Fibroblast of skin of scalp (primary cell): Measurements from ENCODE around the gene MPRIP.

Experiments
- DNase-seq: peaks from one replicate; pipeline ENCODE4 v3.0.0-alpha.2; 2013

MPRIP gene

DNA sequence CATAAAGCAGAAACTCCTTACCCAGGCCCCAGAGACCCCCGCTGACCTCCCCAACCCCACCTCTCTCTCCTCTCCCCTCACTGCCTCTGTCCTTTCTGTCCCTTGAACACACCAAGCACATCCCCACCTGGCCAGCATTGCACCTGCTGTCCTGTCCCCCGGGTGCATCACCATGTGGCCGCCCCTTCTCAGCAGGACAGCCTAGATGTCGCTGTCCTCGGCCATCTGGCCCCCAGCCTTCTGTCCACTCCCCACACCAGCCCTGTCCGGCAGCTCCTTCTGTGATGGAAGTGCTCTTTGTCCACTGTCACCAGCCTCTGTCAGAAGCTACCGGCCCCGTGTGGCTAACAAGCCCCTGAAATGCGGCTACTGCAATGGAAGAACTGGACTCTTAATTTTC is 12.3 kb upstream of the MPRIP start:
- DNase-seq = no peak

DNA sequence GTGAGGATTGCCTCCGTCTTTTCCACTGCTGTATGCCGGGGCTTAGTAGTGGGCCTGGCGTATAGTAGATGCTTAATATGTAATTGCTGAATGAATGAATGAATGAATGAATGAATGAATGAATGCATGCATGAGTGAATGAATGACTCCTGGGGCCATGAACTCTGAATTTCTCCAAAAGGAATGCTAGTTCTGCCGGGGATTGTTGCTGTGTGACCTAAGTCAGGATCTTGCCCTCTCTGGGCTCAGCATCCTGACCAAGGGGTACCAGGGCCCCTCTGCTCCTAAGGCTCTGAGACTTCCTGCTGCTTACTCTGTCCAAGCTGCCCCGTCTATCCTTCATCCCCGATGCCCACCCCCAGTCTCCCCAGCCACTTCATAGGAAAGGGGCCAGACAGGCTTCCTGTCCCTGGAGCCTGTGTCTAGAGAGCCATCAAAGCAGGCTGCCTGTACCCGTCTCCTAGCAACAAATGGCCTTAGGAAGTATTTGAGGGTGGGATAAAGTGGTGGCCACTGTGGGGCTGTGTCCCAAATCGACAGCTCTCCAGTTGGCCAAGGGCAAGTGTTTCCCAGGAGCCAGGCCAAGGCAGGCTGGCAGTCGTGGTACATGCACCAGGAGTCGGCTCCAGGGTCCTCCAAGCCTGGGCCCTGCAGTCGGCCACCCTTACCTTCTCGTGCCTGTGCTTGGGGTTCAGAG is 11.6 kb upstream of the MPRIP start:
- no peak for DNase-seq

DNA sequence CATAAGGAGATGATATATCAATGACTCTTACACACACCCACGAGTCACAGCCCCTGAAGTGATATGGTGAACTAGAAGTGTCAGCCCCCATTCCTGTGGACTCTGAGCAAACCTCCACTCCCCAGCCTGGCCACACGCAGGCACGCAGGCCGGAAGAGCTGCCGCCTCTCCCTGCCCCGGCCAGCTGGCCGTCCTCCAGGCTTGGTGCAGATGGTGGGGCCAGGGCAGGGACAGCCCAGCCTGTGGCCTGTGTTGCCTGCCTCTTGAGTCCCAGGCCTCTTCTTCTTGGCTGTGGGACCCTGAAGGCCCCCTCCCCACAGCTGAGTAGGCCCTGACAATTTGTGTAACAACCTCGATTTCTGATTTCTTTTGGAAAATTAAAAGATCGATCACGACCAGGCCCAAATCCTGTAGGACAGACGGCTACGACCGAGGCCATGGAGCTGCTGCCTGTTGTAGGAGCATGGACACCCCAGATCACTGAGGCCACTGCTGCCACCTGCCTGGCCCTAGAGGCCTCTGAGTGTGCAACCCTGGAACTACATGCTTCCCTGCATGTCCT is 10.0 kb upstream of the MPRIP start:
- DNase-seq = peak; percentile 82

DNA sequence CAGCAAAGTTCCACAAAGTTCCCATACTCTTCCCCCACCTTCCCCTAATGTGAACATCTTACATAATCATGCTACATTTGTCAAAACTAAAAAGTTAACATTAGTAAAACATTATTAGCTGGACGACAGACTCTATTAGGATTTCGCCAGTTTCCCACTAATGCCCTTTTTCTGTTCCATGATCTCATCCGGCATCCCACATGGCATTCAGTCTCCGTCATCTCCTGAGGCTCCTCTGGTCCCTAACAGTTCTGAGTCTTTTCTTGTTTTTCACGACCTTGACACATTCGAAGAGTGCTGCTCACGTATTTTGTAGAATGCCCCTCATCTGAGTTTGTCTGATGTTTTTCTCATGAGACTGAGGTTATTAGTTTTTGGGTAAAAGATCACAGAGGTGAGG is 8.8 kb upstream of the MPRIP start:
- DNase-seq = no peak

DNA sequence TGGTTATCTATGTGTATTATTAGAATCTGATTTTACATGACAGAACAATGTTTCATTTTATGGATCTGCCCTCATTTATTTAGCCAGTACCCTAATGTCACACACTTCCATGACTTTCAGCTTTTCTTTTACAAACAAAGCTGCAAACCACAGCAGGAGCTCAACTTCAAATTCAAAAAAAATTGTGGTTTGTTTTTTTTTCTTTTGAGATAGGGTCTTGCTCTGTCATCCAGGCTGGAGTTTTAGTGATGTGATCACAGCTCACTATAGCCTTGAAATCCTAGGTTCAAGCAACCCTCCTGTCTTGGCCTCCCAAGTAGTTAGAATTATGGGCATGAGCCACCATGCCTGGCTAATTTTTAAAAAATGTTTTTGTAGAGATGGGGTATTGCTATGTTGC is 8.2 kb upstream of the MPRIP start:
- peak; percentile 36 for DNase-seq

DNA sequence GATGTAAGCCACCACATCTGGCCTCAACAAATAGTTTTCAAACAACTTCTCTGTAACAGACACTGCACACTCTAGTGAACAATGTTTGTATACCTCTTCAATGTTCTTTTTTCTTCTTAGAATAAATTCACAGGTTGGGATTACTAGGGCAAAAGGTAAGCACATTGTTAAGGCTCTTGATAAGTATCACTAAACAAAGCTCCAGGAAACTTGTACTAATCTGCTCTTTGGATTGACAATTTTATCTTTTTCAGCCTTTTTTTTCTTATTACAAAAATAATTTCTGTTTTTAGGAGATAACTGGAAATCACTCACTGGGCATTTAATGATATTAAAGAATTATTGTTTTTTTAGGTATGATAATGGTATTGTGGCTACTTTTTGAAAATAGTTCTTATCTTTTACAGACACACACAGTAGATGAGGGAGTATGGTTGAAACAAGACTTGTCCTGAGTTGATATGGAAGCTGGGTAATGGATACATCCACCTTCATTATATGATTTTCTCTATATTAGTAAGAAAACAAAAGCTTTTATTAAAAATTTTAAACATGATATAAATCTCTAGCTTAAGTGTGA is 7.7 kb upstream of the MPRIP start:
- no peak for DNase-seq

DNA sequence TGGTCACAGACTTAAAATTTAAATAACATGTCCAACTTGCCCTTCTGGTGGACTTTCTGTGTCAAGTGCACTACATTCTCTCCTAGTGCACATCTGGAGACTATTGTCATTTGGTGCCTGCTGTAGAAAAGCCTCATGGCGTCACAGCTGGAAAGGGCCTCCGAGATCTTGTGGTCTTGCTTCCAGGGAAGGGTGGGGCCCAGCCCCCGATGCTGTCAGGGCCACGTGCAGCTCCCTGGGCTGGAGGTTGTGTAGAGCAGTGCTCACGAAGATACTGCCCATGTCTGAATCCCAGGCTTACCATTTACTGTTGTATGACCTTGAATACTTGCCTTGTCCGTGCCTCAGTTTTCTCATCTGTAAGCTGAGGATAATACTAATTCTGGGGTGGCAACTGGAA is 6.8 kb upstream of the MPRIP start:
- peak; percentile 8 for DNase-seq

DNA sequence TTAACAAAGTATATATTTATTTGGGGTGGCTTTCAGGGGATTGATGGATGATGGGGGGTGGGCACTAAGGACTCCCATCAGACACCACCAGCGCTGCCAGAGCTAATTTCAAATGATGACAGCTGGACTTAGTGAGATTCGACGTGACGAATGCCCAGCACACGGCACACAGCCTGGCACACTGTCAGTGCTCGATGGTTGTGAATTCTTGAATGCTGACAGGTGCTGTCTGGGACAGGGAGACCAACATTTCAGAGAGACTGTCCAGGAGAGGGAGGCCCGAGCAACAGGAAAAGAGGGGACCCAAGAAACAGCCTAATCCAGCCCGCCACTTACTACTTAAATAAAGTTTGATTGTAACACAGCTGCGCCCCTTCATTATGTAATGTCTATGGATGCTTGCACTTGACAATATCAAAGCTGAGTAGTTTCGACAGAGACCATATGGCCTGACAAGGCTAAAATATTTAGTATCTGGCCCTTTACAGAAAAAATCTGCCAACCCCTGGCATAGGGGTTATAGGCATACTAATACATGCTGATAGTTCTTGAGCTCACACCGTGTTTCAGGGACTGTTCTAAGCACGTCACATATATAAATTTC is 6.2 kb upstream of the MPRIP start:
- DNase-seq = no peak

DNA sequence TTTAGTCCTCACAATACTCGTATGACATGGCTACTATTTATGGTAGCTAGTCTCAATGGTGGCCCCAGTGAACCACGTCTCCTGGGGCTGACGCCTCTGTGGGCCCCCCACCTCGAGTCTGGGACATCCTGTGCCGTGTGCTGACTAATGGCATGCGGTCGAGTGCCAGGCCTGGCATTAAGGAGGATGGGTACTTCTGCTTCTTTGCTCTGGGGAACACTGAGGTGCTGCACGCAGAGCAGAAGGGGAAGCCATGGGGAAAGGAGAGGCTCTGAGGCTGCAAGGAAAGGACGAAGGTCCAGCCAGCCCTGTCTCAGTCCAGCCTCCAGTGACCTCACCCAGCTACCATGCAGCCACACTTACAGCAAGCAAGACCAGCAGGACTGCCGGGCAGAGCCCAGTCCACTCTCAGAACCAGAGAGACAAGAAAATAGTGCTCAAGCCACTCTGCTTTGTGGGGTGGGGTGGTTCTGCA is 5.7 kb upstream of the MPRIP start:
- DNase-seq = no peak

DNA sequence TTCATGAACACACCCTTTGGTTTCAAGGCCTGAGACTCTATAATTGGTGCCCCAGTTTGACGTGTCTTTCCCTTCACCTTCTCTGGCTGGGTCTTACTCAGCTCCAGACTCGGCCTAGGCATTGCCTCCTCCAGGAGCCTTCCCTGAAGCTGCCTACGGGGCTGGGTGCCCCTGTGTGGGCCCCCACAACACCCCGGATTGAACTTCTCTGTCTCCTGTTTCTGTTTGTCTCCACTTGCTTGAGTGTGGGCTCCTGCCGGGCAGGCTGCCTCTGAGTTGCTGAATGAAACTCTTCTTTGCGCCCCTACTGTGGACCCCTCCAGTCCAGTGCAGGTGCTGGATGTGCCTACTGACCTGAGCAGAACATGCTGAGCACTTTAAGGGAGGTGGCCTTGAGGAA is 2.3 kb upstream of the MPRIP start:
- no peak for DNase-seq

DNA sequence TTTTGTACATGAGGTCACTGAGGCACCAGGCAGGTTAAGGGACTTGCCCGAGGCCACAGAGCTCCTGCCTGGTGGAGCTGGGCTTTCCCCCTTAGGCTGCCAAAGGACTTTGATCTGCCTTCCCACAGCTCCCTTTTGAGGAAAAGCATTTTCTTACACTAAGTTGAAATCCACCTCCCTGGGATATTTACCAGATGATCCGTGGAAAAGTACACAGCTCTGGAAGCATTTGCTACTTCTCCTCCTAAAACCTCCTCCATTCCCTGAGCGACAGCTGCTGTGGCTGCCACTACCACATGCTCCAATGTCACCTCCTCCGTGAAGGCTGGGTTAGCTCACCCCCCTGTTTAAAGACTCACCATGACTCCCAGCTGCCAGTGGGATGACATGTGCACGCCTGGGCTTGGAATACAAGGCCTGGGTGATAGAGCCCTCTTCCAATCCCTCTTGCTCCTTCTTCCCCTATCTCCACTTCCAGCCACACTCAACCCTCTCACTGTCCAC is 1.2 kb upstream of the MPRIP start:
- DNase-seq = peak; percentile 58

DNA sequence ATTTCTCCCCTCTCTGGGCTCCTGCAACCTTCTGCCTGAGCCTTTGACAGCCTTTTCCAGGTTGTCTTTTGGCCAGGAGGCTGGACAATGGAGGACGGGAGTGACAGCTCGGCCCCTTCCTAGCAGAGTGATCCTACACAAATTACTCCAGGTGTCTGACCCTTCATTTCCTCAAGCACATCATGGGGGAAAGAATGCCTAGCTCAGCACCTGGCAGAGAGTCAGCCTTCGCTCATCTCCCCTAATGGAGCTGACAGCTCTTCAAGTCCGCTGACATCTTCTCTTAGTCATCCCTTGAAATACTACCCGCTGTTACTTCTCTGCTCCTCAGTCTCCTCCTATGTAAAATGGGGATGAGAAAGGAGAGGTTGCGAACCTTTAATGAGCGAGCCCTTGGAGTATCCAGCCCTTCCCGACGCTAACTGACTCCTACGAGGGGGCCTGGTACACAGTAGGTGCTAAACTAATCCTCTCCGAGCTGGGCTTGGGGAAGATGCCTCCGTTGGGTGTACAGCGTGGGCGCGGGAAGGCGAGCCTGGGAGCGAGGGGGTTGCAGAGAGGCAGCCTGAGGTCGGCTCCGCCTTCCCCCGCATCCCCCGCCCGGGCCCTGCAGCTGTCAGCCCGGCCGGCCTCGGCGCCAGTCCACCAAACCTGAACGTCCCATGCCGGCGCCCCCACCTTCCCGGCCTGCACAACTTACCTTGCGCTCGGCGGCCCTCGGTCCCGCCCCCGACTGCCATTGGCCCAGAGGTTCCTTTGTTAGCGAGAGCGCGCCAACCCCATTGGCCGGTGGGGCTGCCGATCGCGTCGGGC is 480 bp upstream of the MPRIP start:
- peak; percentile 97 for DNase-seq

DNA sequence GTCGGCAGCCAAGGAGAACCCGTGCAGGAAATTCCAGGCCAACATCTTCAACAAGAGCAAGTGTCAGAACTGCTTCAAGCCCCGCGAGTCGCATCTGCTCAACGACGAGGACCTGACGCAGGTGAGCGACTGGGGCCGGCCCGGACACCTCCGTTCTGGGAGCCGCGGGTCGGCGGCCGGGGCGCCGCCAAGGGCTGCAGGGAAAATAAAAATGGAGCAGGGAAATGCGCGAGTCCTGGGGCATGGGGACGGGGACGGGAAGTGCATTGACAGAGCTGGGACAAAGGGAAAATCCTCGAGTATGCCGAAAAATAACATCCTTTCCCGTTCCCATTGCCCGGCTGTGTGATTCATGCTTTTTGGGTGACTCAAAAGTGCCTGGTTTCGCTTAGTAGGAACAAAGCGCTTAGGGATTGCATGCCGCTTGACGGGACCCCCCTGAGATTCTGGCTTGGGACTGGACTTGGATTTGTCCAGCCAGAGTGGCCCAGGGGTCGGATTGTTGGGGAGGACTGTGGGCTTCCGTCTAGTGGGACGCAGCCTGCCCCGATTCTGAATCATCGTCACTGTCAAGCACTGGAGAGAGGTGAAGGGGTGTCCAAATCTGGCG is 699 bp downstream of the MPRIP start:
- peak; percentile 71 for DNase-seq

DNA sequence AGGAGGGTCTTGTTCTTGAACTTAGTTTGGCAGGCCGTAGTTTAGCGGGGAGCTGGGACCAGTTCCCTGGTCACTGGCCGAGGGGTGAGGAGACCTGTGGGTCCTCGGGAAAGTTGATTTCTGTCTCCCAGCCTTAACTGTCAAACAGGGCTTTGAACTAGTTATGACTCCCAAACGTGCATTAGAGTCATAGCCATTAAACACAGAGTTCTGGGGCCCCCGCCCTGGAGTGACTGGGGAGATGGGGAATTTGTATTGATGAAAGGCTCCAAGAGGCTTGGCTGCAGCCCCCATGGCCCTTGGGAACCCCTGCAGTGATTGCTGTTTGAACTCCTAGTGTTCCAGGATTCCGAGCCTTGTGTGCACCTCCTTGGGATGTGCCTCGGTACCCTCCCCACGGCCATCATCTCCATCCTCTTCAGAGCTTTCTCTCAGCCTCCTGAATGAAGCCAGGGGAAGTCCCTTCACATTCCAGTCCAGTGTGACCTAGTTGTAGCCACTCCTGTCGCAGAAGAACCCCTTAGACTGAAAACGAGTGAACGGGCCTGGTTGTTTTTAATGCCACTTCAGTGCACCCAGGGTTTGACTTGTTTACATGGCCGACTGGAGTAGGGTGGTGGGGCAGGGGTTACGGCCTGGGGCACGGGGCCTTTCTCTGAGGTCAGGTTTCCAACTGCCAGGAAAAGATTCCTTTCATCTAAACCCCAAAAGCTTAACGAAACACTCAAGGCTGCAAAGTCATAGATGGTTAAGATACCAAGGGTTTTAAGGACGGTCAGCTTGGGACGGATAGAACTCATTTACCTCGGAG is 1.4 kb downstream of the MPRIP start:
- peak; percentile 17 for DNase-seq

DNA sequence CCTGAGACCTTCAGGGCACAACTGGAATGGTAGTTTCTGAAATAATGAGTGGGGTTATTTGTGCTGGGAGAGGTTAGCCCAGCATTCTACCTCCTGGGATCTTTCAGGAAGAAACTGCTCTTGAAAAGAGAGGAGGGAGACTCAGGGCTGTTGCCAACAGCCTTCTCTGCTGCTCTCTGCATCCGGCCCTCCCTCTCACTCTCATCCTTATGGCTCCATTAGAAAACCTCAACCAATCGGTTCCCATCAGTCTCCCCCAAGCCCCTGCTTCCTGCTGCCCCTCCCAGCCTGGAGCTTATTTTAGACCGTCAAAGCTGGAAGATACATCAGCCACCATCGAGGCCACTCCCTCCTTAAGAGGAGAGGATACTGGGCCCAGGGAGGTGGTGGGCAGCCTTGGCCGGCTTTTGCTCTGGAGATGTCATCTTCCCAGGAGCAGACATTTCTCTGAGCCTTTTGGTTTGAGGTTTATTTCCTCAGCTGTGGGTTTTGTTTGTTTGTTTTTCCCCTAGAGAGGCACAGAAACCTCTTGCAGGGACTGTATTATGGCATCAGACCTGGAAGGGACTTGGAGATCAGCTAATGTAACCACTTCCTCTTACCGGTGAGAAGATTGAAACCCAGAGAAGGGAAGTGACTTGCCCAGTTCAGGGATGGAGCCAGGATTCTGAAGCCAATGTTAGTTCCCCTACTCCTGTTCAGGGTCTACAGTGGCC is 2.7 kb downstream of the MPRIP start:
- DNase-seq = peak; percentile 87

DNA sequence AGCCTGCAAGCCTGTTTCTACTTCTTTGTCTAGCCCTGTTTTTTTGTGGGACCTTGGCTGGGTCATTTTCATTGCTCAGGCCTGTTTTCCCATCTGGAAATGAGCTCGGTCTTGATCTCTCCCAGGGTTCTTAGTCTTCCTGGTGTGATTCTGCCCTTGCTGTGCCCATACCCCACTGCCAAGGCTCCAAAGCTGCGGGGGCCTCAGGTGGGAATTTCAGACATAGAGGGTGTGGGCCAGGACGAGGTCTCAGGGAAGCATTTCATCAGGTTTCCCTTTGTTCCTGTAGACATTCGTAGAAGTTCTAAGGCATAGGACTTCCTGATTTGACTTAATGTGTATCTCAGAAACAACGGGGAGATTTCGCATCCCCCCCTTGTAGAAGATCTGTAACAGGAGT is 5.8 kb downstream of the MPRIP start:
- DNase-seq = no peak

DNA sequence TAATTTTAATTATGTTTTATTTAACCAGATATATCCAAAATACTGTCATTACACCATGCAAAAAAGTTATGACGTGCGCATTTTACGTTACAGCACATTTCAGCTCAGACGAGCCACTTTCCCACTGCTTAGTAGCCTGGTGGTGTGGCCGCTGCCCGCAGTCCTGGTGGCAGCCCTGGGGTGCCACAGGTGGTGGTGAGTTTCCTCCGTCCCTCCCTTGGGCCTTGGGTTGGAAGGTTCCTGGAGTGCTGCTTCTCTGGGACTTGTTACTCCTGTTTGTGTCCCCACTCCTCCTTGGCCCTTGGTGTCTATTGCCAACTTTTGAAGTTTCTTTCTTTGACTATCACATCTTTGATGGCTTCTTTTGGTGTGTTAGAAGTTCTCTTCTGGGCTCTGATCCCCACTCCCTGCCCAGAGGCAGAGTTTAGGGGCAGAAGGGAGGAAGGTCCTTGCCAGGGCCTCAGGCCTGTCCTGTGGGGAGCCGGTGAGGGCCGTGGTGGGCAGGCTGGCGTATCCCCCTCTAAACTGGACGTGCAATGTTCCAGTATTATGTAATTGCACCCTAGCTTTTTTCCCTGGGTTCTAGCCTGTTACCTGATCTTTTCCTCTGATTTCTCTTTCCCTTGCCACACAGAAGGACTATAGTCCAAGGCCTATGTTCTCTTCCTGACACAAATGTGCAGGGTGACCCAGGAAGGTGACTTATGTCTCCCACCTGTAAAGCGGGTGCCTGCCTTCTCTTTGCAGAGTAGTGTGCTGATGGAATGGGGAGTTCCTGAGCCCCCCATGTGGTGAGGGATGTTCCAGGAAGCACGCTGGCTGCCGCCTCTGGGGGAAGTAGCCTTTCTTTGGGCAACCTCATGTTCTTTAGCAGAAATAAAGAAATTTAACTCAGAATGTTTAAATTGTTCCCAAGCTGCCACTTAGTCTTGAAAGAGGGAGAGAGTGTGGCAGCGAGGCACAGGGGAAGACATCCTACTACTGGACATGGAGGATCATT is 8.4 kb downstream of the MPRIP start:
- DNase-seq = no peak

DNA sequence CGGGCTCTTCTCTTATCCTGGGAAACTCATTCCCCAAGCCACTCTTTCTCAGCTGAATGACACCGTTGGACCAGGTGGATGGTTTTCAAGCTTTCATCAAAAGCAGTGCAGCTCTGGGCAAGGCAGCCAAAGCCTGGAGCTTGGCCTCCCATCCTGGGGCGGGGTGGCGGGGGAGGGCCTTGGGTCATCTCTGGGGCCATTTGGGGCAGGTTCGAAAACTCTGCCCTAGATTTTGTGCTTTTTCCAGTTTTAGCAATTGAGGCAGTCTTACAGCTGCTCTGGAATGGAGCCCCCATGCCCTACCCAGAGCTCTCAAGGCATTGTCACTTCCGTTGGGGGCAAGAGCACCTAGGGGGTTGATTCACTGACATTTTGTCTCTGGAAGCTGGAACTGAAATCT is 9.1 kb downstream of the MPRIP start:
- DNase-seq = no peak

DNA sequence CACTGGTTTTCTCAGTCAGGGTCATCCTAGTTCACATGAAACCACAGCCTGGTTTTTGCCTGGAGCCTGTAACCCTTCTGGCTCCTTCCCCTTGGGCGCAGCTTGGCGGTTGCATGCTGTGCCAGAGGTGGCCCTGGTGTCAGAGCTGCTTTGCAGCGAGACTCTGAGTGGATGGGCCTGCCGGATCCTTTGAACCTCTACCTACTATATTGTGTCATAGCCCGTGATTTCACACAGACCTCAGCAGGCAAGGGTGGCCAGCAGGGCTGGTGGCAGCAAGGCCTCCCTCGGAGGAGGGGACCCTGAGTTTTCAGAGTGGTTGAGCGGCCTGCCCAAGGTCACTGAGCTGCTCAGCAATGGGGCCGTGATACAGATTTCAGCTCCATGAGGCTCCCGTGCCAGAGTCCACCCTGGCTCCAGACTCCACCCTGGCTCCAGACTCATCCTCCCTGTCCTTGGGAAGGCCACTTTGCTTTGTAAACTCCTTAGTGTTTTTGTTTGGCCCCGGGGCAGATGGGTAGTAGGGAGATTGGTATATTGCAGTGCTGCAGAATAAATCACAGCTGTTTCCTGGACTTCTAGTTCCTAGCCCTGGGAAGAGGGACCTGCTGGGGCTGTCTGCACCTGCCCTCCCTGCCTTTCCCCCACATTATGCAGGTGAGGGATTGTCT is 9.7 kb downstream of the MPRIP start:
- DNase-seq = peak; percentile 14
